Measurements from ENCODE around the gene ATP10A.

Gene ATP10A

GRCh38 chr15:25687689-25688088, 175.4 kb downstream of the ATP10A start:
- no peak for FAIRE-seq
- DNase-seq (ENCODE audit: insufficient read length, low spot score) = no peak
- TF ChIP-seq POLR2AphosphoS5 (IDR thresholded peaks at IDR 0.05; ENCODE audit: low read depth, low read length) (no peak), POU2F2 (IDR thresholded peaks at IDR 0.05; ENCODE audit: low read depth, low read length) (no peak), PAX5 (IDR thresholded peaks at IDR 0.05; ENCODE audit: insufficient read depth, low read length, severe bottlenecking) (no peak), SPI1 (IDR thresholded peaks at IDR 0.05; ENCODE audit: low read depth, low read length) (no peak), TAF1 (IDR thresholded peaks at IDR 0.05; ENCODE audit: low read depth, low read length) (no peak), POLR2A (IDR thresholded peaks at IDR 0.05; ENCODE audit: low read depth, low read length) (no peak)

GRCh38 chr15:25687276-25687675, 175.9 kb downstream of the ATP10A start:
- no peak for FAIRE-seq

GRCh38 chr15:25686780-25687179, 176.3 kb downstream of the ATP10A start:
- no peak for DNase-seq (ENCODE audit: insufficient read length, low spot score)
- FAIRE-seq = no peak
- TF ChIP-seq POLR2A (IDR thresholded peaks at IDR 0.05; ENCODE audit: low read depth, low read length) = no peak
- no peak for TF ChIP-seq SPI1 (IDR thresholded peaks at IDR 0.05; ENCODE audit: low read depth, low read length)
- TF ChIP-seq POU2F2 (IDR thresholded peaks at IDR 0.05; ENCODE audit: low read depth, low read length) = no peak
- no peak for TF ChIP-seq TAF1 (IDR thresholded peaks at IDR 0.05; ENCODE audit: low read depth, low read length)
- TF ChIP-seq PAX5 (IDR thresholded peaks at IDR 0.05; ENCODE audit: insufficient read depth, low read length, severe bottlenecking) = no peak
- no peak for TF ChIP-seq POLR2AphosphoS5 (IDR thresholded peaks at IDR 0.05; ENCODE audit: low read depth, low read length)

More at GRCh38 chr15:25687276-25687675, 175.9 kb downstream of the ATP10A start:
- DNase-seq (ENCODE audit: insufficient read length, low spot score) = no peak
- TF ChIP-seq POLR2A (IDR thresholded peaks at IDR 0.05; ENCODE audit: low read depth, low read length) = no peak
- no peak for TF ChIP-seq SPI1 (IDR thresholded peaks at IDR 0.05; ENCODE audit: low read depth, low read length)
- no peak for TF ChIP-seq POU2F2 (IDR thresholded peaks at IDR 0.05; ENCODE audit: low read depth, low read length)
- no peak for TF ChIP-seq POLR2AphosphoS5 (IDR thresholded peaks at IDR 0.05; ENCODE audit: low read depth, low read length)
- no peak for TF ChIP-seq TAF1 (IDR thresholded peaks at IDR 0.05; ENCODE audit: low read depth, low read length)
- no peak for TF ChIP-seq PAX5 (IDR thresholded peaks at IDR 0.05; ENCODE audit: insufficient read depth, low read length, severe bottlenecking)

- FAIRE-seq (no peak), DNase-seq (ENCODE audit: insufficient read length, low spot score) (no peak)
- TF ChIP-seq PAX5 (IDR thresholded peaks at IDR 0.05; ENCODE audit: insufficient read depth, low read length, severe bottlenecking) = no peak
- no peak for TF ChIP-seq SPI1 (IDR thresholded peaks at IDR 0.05; ENCODE audit: low read depth, low read length)
- TF ChIP-seq POLR2AphosphoS5 (IDR thresholded peaks at IDR 0.05; ENCODE audit: low read depth, low read length) = no peak
- TF ChIP-seq TAF1 (IDR thresholded peaks at IDR 0.05; ENCODE audit: low read depth, low read length) = no peak
These were observed 178.4 kb downstream of the ATP10A start for GRCh38 chr15:25684521-25685431.

- no peak for FAIRE-seq
- no peak for TF ChIP-seq TAF1 (IDR thresholded peaks at IDR 0.05; ENCODE audit: low read depth, low read length)
- no peak for TF ChIP-seq POLR2A (IDR thresholded peaks at IDR 0.05; ENCODE audit: low read depth, low read length)
- TF ChIP-seq POLR2AphosphoS5 (IDR thresholded peaks at IDR 0.05; ENCODE audit: low read depth, low read length) = no peak
- TF ChIP-seq SPI1 (IDR thresholded peaks at IDR 0.05; ENCODE audit: low read depth, low read length) = no peak
- no peak for TF ChIP-seq PAX5 (IDR thresholded peaks at IDR 0.05; ENCODE audit: insufficient read depth, low read length, severe bottlenecking)
- no peak for TF ChIP-seq POU2F2 (IDR thresholded peaks at IDR 0.05; ENCODE audit: low read depth, low read length)
- no peak for DNase-seq (ENCODE audit: insufficient read length, low spot score)
These were observed 179.2 kb downstream of the ATP10A start for GRCh38 chr15:25683911-25684310.

- no peak for DNase-seq (ENCODE audit: insufficient read length, low spot score)
- FAIRE-seq = no peak
- TF ChIP-seq POU2F2 (IDR thresholded peaks at IDR 0.05; ENCODE audit: low read depth, low read length) (no peak), POLR2A (IDR thresholded peaks at IDR 0.05; ENCODE audit: low read depth, low read length) (no peak), PAX5 (IDR thresholded peaks at IDR 0.05; ENCODE audit: insufficient read depth, low read length, severe bottlenecking) (no peak), SPI1 (IDR thresholded peaks at IDR 0.05; ENCODE audit: low read depth, low read length) (no peak), POLR2AphosphoS5 (IDR thresholded peaks at IDR 0.05; ENCODE audit: low read depth, low read length) (no peak), TAF1 (IDR thresholded peaks at IDR 0.05; ENCODE audit: low read depth, low read length) (no peak)
These were observed 179.7 kb downstream of the ATP10A start for GRCh38 chr15:25683415-25683814.

- no peak for FAIRE-seq
- no peak for DNase-seq (ENCODE audit: insufficient read length, low spot score)
- no peak for TF ChIP-seq POLR2AphosphoS5 (IDR thresholded peaks at IDR 0.05; ENCODE audit: low read depth, low read length)
- no peak for TF ChIP-seq POU2F2 (IDR thresholded peaks at IDR 0.05; ENCODE audit: low read depth, low read length)
- no peak for TF ChIP-seq PAX5 (IDR thresholded peaks at IDR 0.05; ENCODE audit: insufficient read depth, low read length, severe bottlenecking)
- TF ChIP-seq TAF1 (IDR thresholded peaks at IDR 0.05; ENCODE audit: low read depth, low read length) = no peak
- no peak for TF ChIP-seq POLR2A (IDR thresholded peaks at IDR 0.05; ENCODE audit: low read depth, low read length)
- no peak for TF ChIP-seq SPI1 (IDR thresholded peaks at IDR 0.05; ENCODE audit: low read depth, low read length)
These were observed 180.8 kb downstream of the ATP10A start for GRCh38 chr15:25682340-25682739.

GRCh38 chr15:25680686-25681025, 182.5 kb downstream of the ATP10A start:
- TF ChIP-seq PAX5 (IDR thresholded peaks at IDR 0.05; ENCODE audit: insufficient read depth, low read length, severe bottlenecking) (no peak), POLR2AphosphoS5 (IDR thresholded peaks at IDR 0.05; ENCODE audit: low read depth, low read length) (no peak)
- FAIRE-seq (no peak), DNase-seq (ENCODE audit: insufficient read length, low spot score) (no peak)

- DNase-seq (ENCODE audit: insufficient read length, low spot score) (no peak), FAIRE-seq (no peak)
- no peak for TF ChIP-seq TAF1 (IDR thresholded peaks at IDR 0.05; ENCODE audit: low read depth, low read length)
- TF ChIP-seq POLR2A (IDR thresholded peaks at IDR 0.05; ENCODE audit: low read depth, low read length) = no peak
- TF ChIP-seq POU2F2 (IDR thresholded peaks at IDR 0.05; ENCODE audit: low read depth, low read length) = no peak
- TF ChIP-seq SPI1 (IDR thresholded peaks at IDR 0.05; ENCODE audit: low read depth, low read length) = no peak
- no peak for TF ChIP-seq PAX5 (IDR thresholded peaks at IDR 0.05; ENCODE audit: insufficient read depth, low read length, severe bottlenecking)
- no peak for TF ChIP-seq POLR2AphosphoS5 (IDR thresholded peaks at IDR 0.05; ENCODE audit: low read depth, low read length)
These were observed 183.0 kb downstream of the ATP10A start for GRCh38 chr15:25679964-25680685.
